ENCODE data around the gene CORO1C. TPM values are rescaled to one million over a fixed set of nuclear protein-coding genes. Genes with fewer than 3 reads are reported as not detected.

The CORO1C gene
- total RNA-seq, 1 experiment from 2014 or later: 195 TPM

- H3K27ac Mint-ChIP-seq (ENCODE audit: unreplicated experiment): peak overlapping the region; percentile 63
- Histone ChIP-seq H3K9me3 (no peaks in the 10 kb centered on the region), H3K36me3 (ENCODE audit: control insufficient read depth, insufficient read depth, low read length) (no peaks in the 10 kb centered on the region), H3K4me1 (no peaks in the 10 kb centered on the region), H3K4me3 (ENCODE audit: low read depth, low read length) (no peak overlapping the region), H3K27me3 (replicated peaks; ENCODE audit: control insufficient read depth, insufficient read depth, low read length) (no peaks in the 10 kb centered on the region)
- intact Hi-C loops (cut with micrococcal nuclease; ENCODE audit: unreplicated experiment): no loop called here
- H3K9me3 Mint-ChIP-seq (ENCODE audit: unreplicated experiment): no peaks in the 10 kb centered on the region
- no peak overlapping the region for H3K4me3 Mint-ChIP-seq (ENCODE audit: unreplicated experiment)
- BruUV-seq (replicated peaks): no TSS peak
- H3K4me1 Mint-ChIP-seq (ENCODE audit: low read depth, unreplicated experiment): peaks cover 31% of the 10 kb centered on the region
- ChIA-PET CTCF (interaction anchor here (1.1 kb wide), 1 partner anchor 21 kb away, joined by 3 read pairs; no protein-coding TSS in a partner anchor), POLR2A (no interaction called here)
- no peaks in the 10 kb centered on the region for H3K27me3 Mint-ChIP-seq (ENCODE audit: insufficient read depth, unreplicated experiment)
- TF ChIP-seq CTCF (IDR thresholded peaks at IDR 0.05; ENCODE audit: insufficient read depth in 1 of 2, low read depth in 1 of 2, low read length in 1 of 2, severe bottlenecking in 1 of 2, unreplicated experiment in 1 of 2): no peak
- DNase-seq: no peak
- peaks cover 50% of the 10 kb centered on the region for H3K36me3 Mint-ChIP-seq (ENCODE audit: insufficient read depth, unreplicated experiment)
Measured at GRCh38 chr12:108670066-108670631, 61.2 kb downstream of the CORO1C start.

GRCh38 chr12:108668542-108668941 lies 62.8 kb downstream of the CORO1C start:
- no peak for DNase-seq
- intact Hi-C loops (cut with micrococcal nuclease; ENCODE audit: unreplicated experiment): no loop called here
- no peak overlapping the region for H3K4me3 Mint-ChIP-seq (ENCODE audit: unreplicated experiment)
- peaks cover 31% of the 10 kb centered on the region for H3K4me1 Mint-ChIP-seq (ENCODE audit: low read depth, unreplicated experiment)
- no peak overlapping the region for H3K27ac Mint-ChIP-seq (ENCODE audit: unreplicated experiment)
- H3K27me3 ChIP-seq (replicated peaks; ENCODE audit: control insufficient read depth, insufficient read depth, low read length): no peaks in the 10 kb centered on the region
- no peak for TF ChIP-seq CTCF (IDR thresholded peaks at IDR 0.05; ENCODE audit: insufficient read depth in 1 of 2, low read depth in 1 of 2, low read length in 1 of 2, severe bottlenecking in 1 of 2, unreplicated experiment in 1 of 2)
- POLR2A ChIA-PET: no interaction called here
- no peaks in the 10 kb centered on the region for H3K27me3 Mint-ChIP-seq (ENCODE audit: insufficient read depth, unreplicated experiment)
- H3K4me3 ChIP-seq (ENCODE audit: low read depth, low read length): no peak overlapping the region
- H3K9me3 ChIP-seq: no peaks in the 10 kb centered on the region
- H3K9me3 Mint-ChIP-seq (ENCODE audit: unreplicated experiment): no peaks in the 10 kb centered on the region
- peaks cover 6% of the 10 kb centered on the region; the same call in 1 of the 2 replicates for H3K4me1 ChIP-seq
- H3K36me3 ChIP-seq (ENCODE audit: control insufficient read depth, insufficient read depth, low read length): no peaks in the 10 kb centered on the region
- peaks cover 39% of the 10 kb centered on the region for H3K36me3 Mint-ChIP-seq (ENCODE audit: insufficient read depth, unreplicated experiment)
- no TSS peak for BruUV-seq (replicated peaks)
- CTCF ChIA-PET: no interaction called here

- no peak for TF ChIP-seq CTCF (IDR thresholded peaks at IDR 0.05; ENCODE audit: insufficient read depth in 1 of 2, low read depth in 1 of 2, low read length in 1 of 2, severe bottlenecking in 1 of 2, unreplicated experiment in 1 of 2)
- Histone ChIP-seq H3K4me3 (ENCODE audit: low read depth, low read length) (no peak overlapping the region), H3K4me1 (peaks cover 6% of the 10 kb centered on the region; the same call in 1 of the 2 replicates), H3K9me3 (no peaks in the 10 kb centered on the region), H3K27me3 (replicated peaks; ENCODE audit: control insufficient read depth, insufficient read depth, low read length) (no peaks in the 10 kb centered on the region), H3K36me3 (ENCODE audit: control insufficient read depth, insufficient read depth, low read length) (no peaks in the 10 kb centered on the region)
- no peak for DNase-seq
- no peaks in the 10 kb centered on the region for H3K27me3 Mint-ChIP-seq (ENCODE audit: insufficient read depth, unreplicated experiment)
- H3K9me3 Mint-ChIP-seq (ENCODE audit: unreplicated experiment): no peaks in the 10 kb centered on the region
- intact Hi-C loops (cut with micrococcal nuclease; ENCODE audit: unreplicated experiment): no loop called here
- peaks cover 31% of the 10 kb centered on the region for H3K4me1 Mint-ChIP-seq (ENCODE audit: low read depth, unreplicated experiment)
- no peak overlapping the region for H3K4me3 Mint-ChIP-seq (ENCODE audit: unreplicated experiment)
- no TSS peak for BruUV-seq (replicated peaks)
- ChIA-PET POLR2A (no interaction called here), CTCF (no interaction called here)
- peaks cover 39% of the 10 kb centered on the region for H3K36me3 Mint-ChIP-seq (ENCODE audit: insufficient read depth, unreplicated experiment)
- H3K27ac Mint-ChIP-seq (ENCODE audit: unreplicated experiment): no peak overlapping the region
Measured at GRCh38 chr12:108668063-108668462, 63.3 kb downstream of the CORO1C start.

All from Caco-2 (cell line).